NCI-H2196 treated with DMSO at 0.1 percent for 48 hours (cell line): ENCODE data around the gene AKAP13.

Source experiments
- DNase-seq: peaks from one replicate; lab custom pipeline; 2025; ENCODE audit not compliant: unreplicated experiment; lab: John Stamatoyannopoulos, UW

The AKAP13 gene

DNA sequence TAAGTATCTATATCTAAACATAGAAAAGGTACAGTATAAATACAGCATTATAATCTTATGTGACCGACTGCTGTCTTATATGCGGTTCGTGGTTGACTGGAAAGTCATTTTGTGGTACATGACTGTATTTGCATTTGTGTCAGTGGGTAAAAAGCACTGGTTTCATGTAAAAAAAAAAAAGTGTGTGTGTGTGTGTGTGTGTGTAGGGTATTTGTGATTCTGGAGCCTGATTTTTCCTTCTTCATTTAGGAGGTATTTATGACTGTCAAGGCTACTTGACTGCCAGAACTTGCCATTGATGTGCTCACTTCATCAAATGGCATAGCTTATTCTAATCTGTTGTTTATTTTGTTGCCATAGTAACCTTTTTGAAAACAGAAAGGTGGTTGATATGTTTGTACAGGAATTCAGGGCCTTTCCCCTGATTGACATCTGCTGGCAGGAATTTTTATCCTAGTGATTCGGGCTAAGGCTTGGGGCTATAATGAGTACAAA lies 63.2 kb downstream of the AKAP13 start:
- peak; percentile 3 for DNase-seq

DNA sequence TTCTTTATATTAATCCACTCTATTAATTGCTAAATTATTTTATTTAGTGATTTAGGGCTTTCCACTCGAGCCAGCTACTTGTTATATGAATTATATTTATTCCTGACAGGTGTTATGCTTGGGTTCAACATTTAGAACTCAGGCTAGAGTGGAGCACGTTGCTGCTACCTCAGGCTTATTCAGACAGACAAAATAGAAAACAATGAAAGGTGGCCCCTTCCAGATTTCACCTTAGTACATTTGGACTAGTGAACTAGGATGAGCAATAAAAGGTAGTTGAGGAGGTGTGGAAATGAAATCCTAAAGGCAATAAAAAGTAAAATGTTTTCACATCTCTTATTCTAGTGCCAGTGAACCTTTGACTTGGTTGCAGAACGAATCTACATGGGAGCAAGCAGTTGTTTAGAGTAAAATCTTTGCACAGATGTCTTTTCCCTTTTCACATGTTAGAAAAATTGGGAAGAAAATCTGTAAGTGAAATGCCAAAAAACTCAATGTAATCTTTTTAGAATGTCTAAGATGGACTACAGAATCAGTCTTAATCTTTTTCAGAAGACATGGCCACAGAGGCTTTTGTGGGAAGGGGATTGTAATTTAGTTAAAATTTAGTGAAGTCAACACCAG lies 63.8 kb downstream of the AKAP13 start:
- DNase-seq = no peak

DNA sequence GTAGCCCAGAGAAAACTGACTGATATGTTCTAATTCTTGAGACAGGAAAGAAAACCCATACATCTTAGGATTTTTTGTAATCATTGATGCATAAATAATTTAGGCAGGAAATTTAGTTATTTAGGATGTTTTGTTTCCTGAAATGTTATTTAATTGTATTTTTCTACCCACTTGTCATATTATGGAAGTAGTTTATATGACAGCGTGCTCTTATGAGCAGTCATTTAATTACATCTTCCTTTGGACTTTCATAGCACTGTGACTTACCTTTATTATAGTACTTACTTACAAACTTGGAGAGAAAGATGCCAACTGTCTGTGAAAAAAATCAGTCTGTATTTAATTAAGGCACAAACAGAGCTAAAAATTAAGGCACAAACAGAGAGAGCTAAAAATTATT lies 65.0 kb downstream of the AKAP13 start:
- no peak for DNase-seq

DNA sequence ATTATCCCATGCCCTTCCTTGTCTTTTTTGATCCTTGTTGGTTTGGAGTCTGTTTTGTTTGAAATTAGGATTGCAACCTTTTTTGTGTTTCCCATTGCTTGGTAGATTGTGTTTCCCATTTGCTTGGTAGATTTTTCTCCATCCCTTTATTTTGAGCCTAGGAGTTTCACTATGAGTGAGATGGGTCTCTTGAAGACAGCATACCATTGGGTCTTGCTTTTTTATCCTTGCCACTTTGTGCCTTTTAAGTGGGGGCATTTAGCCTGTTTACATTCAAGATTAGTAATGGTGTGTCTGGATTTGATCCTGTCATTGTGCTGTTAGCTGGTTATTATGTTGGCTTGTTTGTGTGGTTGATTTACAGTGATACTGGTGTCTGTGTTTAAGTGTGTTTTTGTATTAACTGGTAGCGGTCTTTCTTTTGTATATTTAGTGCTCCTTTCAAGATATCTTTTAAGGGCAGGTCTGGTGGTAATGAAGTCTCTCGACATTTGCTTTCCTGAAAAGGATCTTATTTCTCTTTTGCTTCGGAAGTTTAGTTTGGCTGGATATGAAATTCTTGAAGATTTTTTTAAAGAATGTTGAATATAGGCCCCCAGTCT lies 70.8 kb downstream of the AKAP13 start:
- no peak for DNase-seq

DNA sequence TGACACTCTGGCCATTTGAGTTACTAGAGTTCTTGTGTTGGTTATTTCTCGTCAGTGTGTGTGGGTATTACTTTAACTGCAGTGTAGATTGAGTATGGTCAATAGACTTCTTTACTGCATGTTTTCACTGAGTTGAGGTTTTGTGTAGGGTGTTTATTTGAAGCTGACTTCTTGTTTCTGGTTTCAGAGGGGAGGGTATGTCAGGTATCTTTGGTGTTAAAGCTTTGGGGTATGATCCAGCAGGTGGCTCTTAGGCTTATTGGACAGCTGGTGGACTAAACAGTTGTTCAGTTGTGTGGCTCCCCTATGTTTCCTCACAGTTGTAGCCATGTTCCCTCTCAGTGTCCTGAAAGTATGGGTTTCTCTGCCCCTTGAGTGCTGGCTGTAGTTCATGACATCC lies 72.0 kb downstream of the AKAP13 start:
- DNase-seq = no peak

DNA sequence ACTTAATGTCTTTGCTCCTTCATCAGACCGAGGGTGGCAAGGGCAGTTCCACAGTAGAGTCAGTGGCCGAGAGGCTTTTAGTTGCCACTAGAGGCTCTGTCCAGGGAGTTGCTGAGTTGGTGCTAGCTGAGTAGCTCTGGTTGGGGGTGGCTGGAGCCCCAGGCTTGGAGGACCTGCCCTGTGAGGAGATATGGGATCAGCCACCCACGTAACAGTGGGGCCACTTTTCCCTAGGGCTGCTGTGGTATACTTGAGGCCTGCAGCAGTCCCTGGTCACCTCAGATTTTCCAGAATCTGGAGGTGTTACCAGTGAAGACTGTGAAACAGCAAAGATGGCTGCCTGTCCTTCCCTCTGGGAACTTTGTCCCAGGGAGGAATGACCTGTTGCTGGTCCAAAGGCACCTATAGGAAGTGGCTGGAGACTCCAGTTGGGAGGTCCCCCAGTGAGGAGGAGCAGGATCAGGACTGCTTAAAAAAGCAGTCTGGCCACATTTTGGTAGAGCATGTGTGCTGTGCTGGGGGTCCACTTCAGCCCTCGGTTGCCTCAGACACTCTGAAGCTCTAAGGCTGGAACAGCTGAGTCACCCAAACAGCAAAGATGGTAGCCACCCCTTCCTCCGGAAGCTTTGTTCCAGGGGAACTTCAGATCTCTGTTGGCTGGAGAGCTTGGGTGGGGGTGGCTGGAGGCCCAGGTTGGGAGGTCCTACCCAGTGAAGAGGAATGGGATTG lies 72.9 kb downstream of the AKAP13 start:
- DNase-seq = no peak

DNA sequence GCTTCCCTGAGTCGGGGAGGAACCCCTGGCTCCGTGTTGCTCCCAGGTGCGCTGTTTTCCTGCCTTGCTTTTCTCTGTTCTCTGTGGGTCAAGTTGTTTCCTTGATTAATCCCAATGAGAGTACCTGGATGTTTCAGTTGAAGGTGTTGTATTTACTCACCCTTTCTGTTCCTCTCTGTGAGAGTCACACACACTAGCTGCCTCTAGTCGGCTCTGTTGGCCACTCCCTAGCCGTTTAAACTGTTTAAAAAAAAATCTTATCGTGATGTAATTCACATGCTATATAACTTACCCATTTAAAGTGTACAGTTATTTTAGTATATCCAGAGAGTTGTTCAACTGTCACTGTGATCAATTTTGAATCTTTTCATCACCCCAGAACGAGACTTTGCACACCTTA lies 74.0 kb downstream of the AKAP13 start:
- DNase-seq = no peak

DNA sequence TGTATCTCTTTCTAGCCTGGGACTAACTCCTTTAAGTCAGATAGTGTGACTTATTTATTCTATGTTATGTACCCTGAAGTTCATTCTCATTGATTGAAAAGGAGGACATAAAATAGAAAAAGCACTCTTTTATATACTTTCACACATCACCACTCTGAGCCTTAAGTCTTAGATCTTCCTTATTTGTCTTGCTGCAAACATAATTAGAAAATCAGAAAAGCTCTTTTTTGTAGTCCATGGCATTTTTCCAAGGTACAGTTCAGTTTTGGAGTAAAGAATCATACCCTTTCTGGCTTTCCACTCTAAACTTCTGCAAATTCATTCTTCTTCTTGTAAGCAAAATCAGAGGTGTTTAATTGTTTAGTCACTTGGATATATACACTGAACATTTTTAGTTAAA lies 75.5 kb downstream of the AKAP13 start:
- DNase-seq = no peak

DNA sequence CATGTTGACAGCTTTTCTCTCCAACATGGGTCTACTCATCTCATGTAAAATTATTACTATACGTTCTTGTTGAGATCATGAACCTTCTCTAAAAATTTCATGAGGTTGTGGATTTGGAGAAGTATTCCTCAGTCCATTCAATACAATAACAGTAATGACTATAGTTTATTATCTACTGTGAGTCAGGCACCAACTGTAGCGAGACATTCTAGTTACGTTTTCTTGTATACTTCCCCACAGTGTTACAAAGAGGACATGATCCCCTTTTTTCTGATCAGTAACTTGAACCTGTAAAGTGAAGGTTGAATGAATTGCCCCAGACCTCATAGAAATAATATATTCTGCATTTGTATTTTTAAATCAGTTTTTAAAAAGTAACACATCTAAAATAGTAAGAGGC lies 76.4 kb downstream of the AKAP13 start:
- DNase-seq = no peak

DNA sequence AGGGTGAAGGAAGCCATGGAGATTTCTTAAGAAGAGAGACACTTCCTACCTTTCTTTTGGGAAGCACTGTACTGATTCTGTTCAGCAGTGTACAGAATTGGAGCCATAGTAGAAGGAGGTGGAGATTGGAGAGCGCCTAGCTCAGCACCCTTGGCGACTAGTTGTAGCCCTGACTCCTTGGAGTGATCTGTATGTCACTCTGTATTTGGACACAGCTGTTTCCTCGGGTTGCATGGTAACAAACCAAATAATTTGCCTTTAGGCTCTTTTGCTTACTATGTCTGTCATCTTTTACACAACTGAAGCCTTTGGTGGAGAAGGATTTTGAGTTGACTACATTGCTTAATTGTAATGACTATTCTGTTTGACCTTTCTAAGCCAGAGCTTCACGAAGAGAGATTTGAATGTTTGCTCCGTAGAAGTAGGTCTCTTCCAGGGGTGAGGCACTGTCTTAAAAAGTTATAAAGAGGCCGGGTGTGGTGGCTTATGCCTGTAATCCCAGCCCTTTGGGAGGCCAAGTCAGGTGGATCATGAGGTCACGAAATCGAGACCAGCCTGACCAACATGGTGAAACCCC lies 77.1 kb downstream of the AKAP13 start:
- DNase-seq = no peak

DNA sequence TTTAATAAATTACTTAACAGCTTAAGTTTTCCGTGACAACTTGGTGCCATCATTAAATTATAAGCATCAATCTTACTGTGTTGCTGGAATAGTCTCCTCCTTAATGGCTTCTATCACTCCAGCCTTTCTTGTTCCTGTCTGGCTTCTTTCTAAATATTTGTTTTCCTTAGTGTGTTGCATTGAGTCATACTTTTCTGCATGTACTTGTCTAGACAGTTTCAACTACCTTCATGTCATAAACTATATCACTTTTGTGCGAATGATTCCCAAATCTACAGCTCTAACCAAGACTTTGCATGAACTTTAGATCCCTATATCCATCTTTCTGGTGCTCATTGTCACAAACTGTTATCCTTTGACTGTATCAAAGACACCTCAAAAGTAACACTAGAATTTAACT lies 78.4 kb downstream of the AKAP13 start:
- no peak for DNase-seq

DNA sequence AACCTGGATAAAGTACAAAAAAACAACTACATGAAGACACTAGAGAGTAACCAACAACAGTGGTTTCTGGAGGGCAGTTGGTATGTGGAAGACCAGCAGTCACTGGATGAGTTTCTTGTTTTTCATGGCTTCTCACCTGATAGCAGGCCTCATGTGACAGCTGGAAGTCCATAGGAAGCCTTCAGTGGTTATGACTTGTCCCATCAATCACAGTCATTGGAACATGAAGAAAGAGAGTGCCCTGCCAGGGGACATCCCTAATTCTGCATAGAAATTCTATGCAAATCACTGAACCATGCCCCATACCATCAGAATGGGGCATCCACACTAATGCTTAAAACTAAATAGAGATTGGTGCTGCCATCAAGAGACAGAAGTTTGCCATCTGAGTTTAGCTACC lies 81.6 kb downstream of the AKAP13 start:
- DNase-seq = no peak

DNA sequence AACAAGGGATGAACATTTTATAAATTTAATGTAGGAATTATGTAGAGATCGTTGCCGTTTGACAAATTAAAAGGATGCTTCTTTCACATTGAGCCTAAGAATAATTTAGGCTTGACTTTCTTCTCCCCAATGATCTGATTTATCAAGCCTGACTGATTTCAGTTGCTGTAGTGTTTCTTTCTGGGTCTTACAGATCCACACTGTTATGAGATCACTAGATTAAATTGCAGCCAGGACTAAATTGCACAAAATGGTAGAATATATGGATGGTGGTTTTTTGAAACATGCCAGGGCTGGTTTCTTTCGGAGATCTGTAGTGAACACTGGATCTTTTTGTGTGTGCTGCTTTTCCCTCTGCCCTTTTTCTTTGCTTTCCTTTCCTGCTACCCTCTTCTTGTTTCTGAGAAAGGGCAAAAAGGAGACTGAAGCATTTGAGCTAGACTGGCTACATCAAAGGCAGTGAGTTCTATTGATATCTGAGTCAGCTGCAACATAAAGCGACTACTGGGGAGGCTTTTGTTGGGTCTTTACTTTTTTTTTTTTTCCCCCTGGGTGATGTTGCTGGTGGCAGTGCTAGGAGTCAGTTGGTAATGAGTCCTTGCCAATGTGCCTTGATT lies 83.0 kb downstream of the AKAP13 start:
- DNase-seq = no peak

DNA sequence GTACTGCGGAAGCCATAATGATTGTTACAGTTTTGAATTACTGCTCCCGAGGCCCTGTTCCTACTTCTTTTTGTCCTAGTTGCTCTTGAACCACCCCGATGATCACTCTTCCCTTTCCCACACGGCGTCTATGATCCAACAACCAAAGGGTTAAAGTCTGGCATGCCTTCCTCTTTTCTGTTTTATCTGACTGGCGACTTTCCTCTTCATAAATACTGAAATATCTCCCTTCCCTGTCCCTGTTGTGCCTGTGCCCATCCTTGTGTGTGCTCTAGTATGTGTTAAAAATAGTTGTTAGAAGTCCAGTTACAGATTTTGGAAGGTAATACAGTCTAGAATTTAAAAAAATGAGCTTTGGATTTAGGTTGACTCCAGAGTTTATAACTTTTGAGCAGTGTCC lies 83.6 kb downstream of the AKAP13 start:
- DNase-seq = no peak

DNA sequence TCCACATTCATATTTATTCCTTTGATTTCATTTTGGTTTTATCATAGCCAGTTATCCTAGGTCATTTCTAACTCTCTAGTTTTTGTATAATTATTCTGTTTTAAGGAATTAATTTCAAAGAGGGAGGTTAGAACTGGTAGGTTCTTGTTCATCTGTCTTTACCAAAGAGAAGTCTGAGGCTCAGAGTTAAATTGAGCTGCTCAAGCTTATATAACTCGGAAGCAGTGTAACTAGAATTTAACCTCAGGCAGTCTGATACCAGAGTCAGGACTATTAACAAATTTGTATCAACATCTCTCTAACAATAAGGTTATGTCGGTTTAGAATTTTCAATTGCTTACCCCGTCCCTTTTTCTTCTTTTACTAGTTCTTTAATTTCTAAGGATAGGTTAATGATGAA lies 84.1 kb downstream of the AKAP13 start:
- no peak for DNase-seq

DNA sequence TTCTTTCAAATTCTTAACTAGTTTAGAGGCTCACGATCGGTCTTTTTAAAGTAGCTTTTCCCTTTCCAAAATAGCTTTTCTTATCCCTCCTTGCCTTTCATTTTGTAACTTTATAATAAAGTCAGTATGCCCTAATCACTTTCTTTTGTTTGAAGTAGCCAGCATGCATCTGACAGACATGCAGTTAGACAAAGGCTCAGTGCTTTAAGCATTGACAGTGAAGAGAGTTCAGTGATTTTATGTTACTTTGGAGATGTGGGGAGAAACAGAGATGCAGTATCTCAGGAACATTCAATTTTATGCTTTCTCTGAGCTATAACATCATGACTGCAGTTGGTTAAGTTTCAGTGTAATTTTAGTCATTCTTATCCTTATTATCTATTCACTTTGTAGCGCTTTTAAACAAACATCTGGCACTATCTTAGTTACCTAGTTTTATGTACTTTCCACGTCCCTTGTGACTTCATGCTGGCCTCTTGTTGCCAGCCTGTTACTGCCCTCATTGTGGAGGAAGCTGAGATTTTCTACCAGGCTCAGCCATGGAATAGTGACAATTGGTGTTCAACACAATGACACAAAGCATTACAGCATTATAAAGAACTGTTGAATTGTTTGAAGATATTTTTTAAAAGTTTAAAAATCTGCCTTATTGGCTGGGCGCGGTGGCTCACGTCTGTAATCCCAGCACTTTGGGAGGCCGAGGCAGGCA lies 90.3 kb downstream of the AKAP13 start:
- DNase-seq = no peak

DNA sequence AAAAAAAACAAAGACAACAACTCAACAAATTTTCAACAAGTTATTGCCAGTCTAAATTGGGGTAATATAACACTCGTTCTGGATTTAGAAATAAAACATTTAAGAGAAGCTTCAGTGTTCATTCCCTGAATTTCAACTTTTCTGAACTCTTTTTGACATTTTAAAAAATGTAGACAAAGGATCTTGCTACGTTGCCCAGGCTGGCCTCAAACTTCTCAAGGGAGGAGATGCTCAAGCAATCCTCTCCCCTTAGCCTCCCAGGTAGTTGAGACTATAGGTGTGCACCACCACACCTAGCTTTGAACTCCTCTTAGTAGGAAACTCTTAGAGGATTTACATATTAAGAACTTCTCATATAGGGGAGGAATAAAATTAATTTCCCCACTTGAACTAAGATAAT lies 91.9 kb downstream of the AKAP13 start:
- no peak for DNase-seq

DNA sequence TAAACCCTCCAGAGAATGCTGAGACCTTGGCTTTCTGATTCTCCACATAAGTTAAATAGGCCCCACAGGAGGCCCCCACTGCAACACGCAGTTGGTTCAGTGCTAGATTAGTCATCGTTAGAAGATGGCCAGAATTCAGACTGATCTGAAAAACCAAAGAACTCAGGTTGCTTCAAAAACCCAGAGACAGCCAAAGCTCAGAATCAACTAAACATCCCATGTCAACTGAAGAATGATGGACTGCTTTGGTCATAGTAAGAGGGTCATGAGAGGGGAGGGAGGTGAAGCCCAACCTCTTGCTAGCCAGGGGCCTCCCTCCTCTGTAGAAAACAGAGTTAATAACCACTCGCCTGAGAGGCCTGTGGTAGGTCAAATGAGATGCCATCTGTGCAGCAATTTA lies 93.1 kb downstream of the AKAP13 start:
- DNase-seq = no peak

DNA sequence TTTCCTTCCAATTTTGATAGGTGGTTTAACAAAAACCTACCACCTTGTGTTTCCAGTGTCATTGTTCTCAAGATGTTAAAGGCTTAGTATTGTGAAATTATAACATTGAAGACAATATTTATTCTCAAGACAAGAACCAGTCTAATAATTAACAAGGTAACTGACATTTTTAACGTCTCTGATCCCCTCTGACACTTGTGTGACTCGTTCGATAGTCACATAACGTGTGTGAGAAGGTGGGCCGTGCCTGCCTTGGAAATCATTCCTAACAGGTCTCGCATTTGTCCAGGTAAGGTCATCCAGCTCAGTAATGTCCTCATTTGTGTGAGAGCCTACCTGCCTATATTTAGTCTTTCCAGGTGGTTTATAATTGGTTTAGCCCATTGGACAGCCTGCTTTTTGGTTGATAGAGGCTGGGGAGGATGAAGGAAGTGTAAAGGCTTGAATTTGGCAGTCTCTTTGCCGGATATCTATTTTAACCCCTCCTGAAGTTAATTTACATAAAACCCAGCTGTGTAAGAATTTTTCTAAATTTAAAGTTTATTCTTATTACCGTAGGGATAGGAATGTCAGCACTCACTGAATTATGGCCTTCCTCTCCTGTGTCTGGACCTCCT lies 94.4 kb downstream of the AKAP13 start:
- no peak for DNase-seq

DNA sequence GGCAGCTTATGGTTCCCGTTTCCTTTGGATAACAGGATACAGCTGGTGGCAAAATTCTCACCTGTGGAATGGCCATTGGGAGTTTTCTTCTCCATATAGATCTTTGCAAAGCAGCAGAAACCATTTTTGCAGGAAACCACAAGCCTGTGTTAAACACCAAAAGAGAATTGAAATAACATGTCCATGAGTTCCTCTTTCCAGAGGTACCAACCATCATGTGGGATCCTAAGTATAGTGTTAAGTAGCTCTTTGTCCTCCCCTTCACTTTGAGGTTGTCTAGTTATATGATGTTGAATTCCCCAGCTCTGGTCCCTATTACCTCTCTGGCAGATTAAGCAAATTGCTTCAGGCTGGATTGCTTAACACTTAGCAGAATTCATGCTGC lies 94.9 kb downstream of the AKAP13 start:
- no peak for DNase-seq

DNA sequence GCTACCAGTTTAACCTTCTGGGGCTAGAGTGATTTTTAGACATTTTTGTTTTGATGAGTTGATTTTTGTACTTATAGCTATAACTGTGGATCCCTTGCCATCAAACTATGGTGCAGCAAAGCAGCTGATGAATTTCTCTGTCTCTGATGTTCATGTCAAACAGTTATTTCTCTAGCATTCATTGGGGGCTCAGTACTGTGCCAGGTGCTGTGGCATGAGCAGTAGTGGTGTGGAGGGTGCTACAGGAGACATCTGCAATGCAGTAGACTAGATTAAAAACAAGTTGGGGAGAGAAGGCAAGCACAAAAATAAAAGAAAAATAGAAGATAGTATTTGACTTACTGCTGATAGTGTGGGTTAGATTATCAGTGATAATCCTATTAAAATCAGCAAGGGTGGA lies 95.3 kb downstream of the AKAP13 start:
- DNase-seq = no peak
